KBM-7 (cell line): ENCODE data around the gene ASAP2.
A peak's percentile ranks its signal among the peaks of the same experiment; 100 is the strongest.

Experiments
- DNase-seq: peaks from one replicate; pipeline ENCODE4 v3.0.0-alpha.2; 2015
- in situ Hi-C: fragments of 300-500 bp; cut with MboI; formaldehyde crosslinking; loops from 2 replicates; pipeline ENCODE4 v1.14.3; 2020; ENCODE audit warnings: low sequenced_read_pairs, low pct_unique_long_range_greater_than_20kb, mixed read lengths

Gene ASAP2

GRCh38 chr2:9244985-9245544 lies 38.5 kb downstream of the ASAP2 start:
- in situ Hi-C loops = no loop called here
- DNase-seq = no peak

- DNase-seq = no peak
- in situ Hi-C loops = no loop called here
Observed at GRCh38 chr2:9247177-9247576, 40.6 kb downstream of the ASAP2 start.

GRCh38 chr2:9247786-9248185 lies 41.2 kb downstream of the ASAP2 start:
- in situ Hi-C loops = no loop called here
- DNase-seq = no peak

GRCh38 chr2:9248363-9248762 lies 41.8 kb downstream of the ASAP2 start:
- no peak for DNase-seq
- in situ Hi-C loops = no loop called here

GRCh38 chr2:9249020-9249800 lies 42.6 kb downstream of the ASAP2 start:
- no peak for DNase-seq
- in situ Hi-C loops = no loop called here

- DNase-seq = no peak
- in situ Hi-C loops = no loop called here
Observed at GRCh38 chr2:9250091-9250490, 43.5 kb downstream of the ASAP2 start.

- in situ Hi-C loops = no loop called here
- no peak for DNase-seq
Observed at GRCh38 chr2:9250498-9251153, 44.0 kb downstream of the ASAP2 start.

GRCh38 chr2:9251154-9252001 lies 44.8 kb downstream of the ASAP2 start:
- in situ Hi-C loops = no loop called here
- no peak for DNase-seq

GRCh38 chr2:9252002-9252357 lies 45.4 kb downstream of the ASAP2 start:
- no peak for DNase-seq
- in situ Hi-C loops = no loop called here

GRCh38 chr2:9255416-9255815 lies 48.8 kb downstream of the ASAP2 start:
- no peak for DNase-seq
- in situ Hi-C loops = no loop called here

- in situ Hi-C loops = no loop called here
- DNase-seq = no peak
Observed at GRCh38 chr2:9256147-9256546, 49.5 kb downstream of the ASAP2 start.

GRCh38 chr2:9256570-9257043 lies 50.0 kb downstream of the ASAP2 start:
- no peak for DNase-seq
- in situ Hi-C loops = no loop called here

GRCh38 chr2:9258501-9258900 lies 51.9 kb downstream of the ASAP2 start:
- peak; percentile 34 for DNase-seq
- in situ Hi-C loops = no loop called here

- in situ Hi-C loops = no loop called here
- DNase-seq = no peak
Observed at GRCh38 chr2:9258953-9259399, 52.4 kb downstream of the ASAP2 start.

- in situ Hi-C loops = no loop called here
- no peak for DNase-seq
Observed at GRCh38 chr2:9260464-9260918, 53.9 kb downstream of the ASAP2 start.

GRCh38 chr2:9261231-9261883 lies 54.7 kb downstream of the ASAP2 start:
- in situ Hi-C loops = no loop called here
- no peak for DNase-seq

- no peak for DNase-seq
- in situ Hi-C loops = no loop called here
Observed at GRCh38 chr2:9262671-9263171, 56.1 kb downstream of the ASAP2 start.

GRCh38 chr2:9263428-9263827 lies 56.8 kb downstream of the ASAP2 start:
- DNase-seq = peak; percentile 80
- in situ Hi-C loops = no loop called here

- in situ Hi-C loops = no loop called here
- DNase-seq = no peak
Observed at GRCh38 chr2:9264301-9264700, 57.7 kb downstream of the ASAP2 start.
